Measurements from ENCODE around the gene HECW1. TPM values are rescaled to one million over a fixed set of nuclear protein-coding genes. Genes with fewer than 3 reads are reported as not detected.
"Not testable (repeated sequence)": the region's sequence is repeated elsewhere in the genome, so short reads cannot be mapped to it uniquely, and the experiment has no call there.

The HECW1 gene
- total and polyA plus RNA-seq, 5 donors from 2014 or later = 0.11 to 0.68 (median 0.34) TPM; not detected in 1

DNA sequence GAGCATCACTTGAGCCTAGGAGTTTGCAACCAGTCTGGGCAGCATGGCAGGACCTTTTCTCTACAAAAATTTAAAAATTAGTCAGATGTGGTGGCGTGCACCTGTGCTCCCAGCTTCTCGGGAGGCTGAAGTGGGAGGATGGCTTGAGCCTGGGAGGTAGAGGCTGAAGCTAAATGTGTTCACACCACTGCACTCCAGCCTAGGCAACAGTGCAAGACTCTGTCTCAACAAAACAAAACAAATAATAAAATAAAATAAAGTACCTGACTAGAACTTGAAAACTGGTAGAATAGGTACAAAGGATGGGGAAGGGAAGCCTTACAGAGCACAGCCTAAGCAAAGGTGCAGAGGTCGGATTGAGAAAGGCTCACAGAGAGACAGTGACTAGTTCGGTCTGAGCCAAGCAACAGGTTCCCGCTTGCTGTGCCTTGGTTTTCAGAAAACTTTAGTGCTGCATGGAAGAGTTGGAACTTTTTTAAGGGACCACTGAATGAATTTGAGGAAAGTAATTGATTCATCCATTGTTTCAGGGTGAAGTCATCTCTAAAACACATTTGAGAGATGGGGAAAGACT lies 370.3 kb downstream of the HECW1 start:
- Mint-ChIP-seq H3K27ac (no peak overlapping the region), H3K27me3 (peaks cover 6% of the 10 kb centered on the region), H3K4me3 (no peak overlapping the region), H3K36me3 (no peaks in the 10 kb centered on the region), H3K4me1 (peaks cover 0 to 3% (median 0%) of the 10 kb centered on the region in 4 donors), H3K9me3 (no peaks in the 10 kb centered on the region)
- Histone ChIP-seq H3K9me3 (ENCODE audit: control insufficient read depth in 2 of 2, low read length in 2 of 2) (no peaks in the 10 kb centered on the region), H3K36me3 (ENCODE audit: control insufficient read depth, insufficient read depth, low read length) (no peaks in the 10 kb centered on the region), H3K27me3 (ENCODE audit: control insufficient read depth, insufficient read depth, low read length) (no peaks in the 10 kb centered on the region), H3K27ac (ENCODE audit: insufficient read depth, low read length, poor library complexity, severe bottlenecking) (no peak overlapping the region), H3K4me3 (ENCODE audit: low read depth, low read length) (no peak overlapping the region), H3K4me1 (ENCODE audit: control insufficient read depth, insufficient read depth, low read length, poor library complexity, severe bottlenecking) (no peaks in the 10 kb centered on the region)
- no peak for DNase-seq
- no peak for ATAC-seq (ENCODE audit: low read depth in 2 of 2)

- no peak overlapping the region for H3K4me3 Mint-ChIP-seq
- peaks cover 0 to 4% (median 0%) of the 10 kb centered on the region in 4 donors for H3K4me1 Mint-ChIP-seq
- Histone ChIP-seq H3K4me1 (ENCODE audit: control insufficient read depth, insufficient read depth, low read length, poor library complexity, severe bottlenecking) (no peaks in the 10 kb centered on the region), H3K36me3 (ENCODE audit: control insufficient read depth, insufficient read depth, low read length) (no peaks in the 10 kb centered on the region), H3K27me3 (ENCODE audit: control insufficient read depth, insufficient read depth, low read length) (no peaks in the 10 kb centered on the region), H3K4me3 (ENCODE audit: low read depth, low read length) (no peak overlapping the region), H3K27ac (ENCODE audit: insufficient read depth, low read length, poor library complexity, severe bottlenecking) (no peak overlapping the region), H3K9me3 (ENCODE audit: control insufficient read depth in 2 of 2, low read length in 2 of 2) (no peaks in the 10 kb centered on the region)
- no peak overlapping the region for H3K27ac Mint-ChIP-seq
- ATAC-seq (ENCODE audit: low read depth in 2 of 2) (no peak), DNase-seq (no peak)
- H3K36me3 Mint-ChIP-seq = no peaks in the 10 kb centered on the region
- peaks cover 6% of the 10 kb centered on the region for H3K27me3 Mint-ChIP-seq
- H3K9me3 Mint-ChIP-seq = no peaks in the 10 kb centered on the region
Observed at GRCh38 chr7:43484678-43485395, 372.4 kb downstream of the HECW1 start.

GRCh38 chr7:43485580-43485979 lies 373.1 kb downstream of the HECW1 start:
- peaks cover 0 to 4% (median 0%) of the 10 kb centered on the region in 4 donors for H3K4me1 Mint-ChIP-seq
- H3K36me3 Mint-ChIP-seq = no peaks in the 10 kb centered on the region
- H3K27me3 Mint-ChIP-seq = peaks cover 3% of the 10 kb centered on the region
- DNase-seq = no peak
- H3K27ac Mint-ChIP-seq = no peak overlapping the region
- H3K9me3 Mint-ChIP-seq = no peaks in the 10 kb centered on the region
- H3K4me3 ChIP-seq (ENCODE audit: low read depth, low read length) = no peak overlapping the region
- no peaks in the 10 kb centered on the region for H3K9me3 ChIP-seq (ENCODE audit: control insufficient read depth in 2 of 2, low read length in 2 of 2)
- H3K4me1 ChIP-seq (ENCODE audit: control insufficient read depth, insufficient read depth, low read length, poor library complexity, severe bottlenecking) = no peaks in the 10 kb centered on the region
- no peak for ATAC-seq (ENCODE audit: low read depth in 2 of 2)
- no peaks in the 10 kb centered on the region for H3K27me3 ChIP-seq (ENCODE audit: control insufficient read depth, insufficient read depth, low read length)
- no peak overlapping the region for H3K4me3 Mint-ChIP-seq
- H3K27ac ChIP-seq (ENCODE audit: insufficient read depth, low read length, poor library complexity, severe bottlenecking) = no peak overlapping the region
- H3K36me3 ChIP-seq (ENCODE audit: control insufficient read depth, insufficient read depth, low read length) = no peaks in the 10 kb centered on the region

GRCh38 chr7:43486008-43486407 lies 373.6 kb downstream of the HECW1 start:
- H3K36me3 ChIP-seq (ENCODE audit: control insufficient read depth, insufficient read depth, low read length); H3K4me1 ChIP-seq (ENCODE audit: control insufficient read depth, insufficient read depth, low read length, poor library complexity, severe bottlenecking); H3K4me3 Mint-ChIP-seq; H3K27me3 ChIP-seq (ENCODE audit: control insufficient read depth, insufficient read depth, low read length); H3K36me3 Mint-ChIP-seq; H3K4me3 ChIP-seq (ENCODE audit: low read depth, low read length); H3K27ac ChIP-seq (ENCODE audit: insufficient read depth, low read length, poor library complexity, severe bottlenecking); H3K9me3 ChIP-seq (ENCODE audit: control insufficient read depth in 2 of 2, low read length in 2 of 2); DNase-seq; H3K9me3 Mint-ChIP-seq; H3K27ac Mint-ChIP-seq; H3K27me3 Mint-ChIP-seq; H3K4me1 Mint-ChIP-seq; ATAC-seq (ENCODE audit: low read depth in 2 of 2): not testable (repeated sequence)

DNA sequence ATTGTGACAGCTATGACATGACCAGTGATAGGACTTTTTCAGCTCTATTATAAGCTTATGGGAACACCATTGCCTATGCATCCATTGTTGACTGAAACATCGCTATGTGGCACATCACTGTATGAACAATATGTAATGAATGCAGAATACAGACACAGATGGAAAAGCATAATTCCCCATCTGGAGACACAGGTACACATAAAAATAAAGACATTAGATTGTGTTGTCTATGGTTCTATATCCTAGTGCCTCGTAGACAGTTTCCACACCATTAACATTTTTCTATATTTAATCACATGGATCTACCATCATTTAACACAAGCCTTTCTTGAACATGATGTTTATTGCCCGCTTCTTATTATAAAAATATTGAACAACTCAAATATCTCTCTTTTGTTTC lies 374.2 kb downstream of the HECW1 start:
- Mint-ChIP-seq H3K27ac (no peak overlapping the region), H3K4me3 (no peak overlapping the region), H3K4me1 (peaks cover 0 to 4% (median 0%) of the 10 kb centered on the region in 4 donors), H3K9me3 (no peaks in the 10 kb centered on the region), H3K27me3 (no peaks in the 10 kb centered on the region), H3K36me3 (no peaks in the 10 kb centered on the region)
- Histone ChIP-seq H3K27me3 (ENCODE audit: control insufficient read depth, insufficient read depth, low read length) (no peaks in the 10 kb centered on the region), H3K36me3 (ENCODE audit: control insufficient read depth, insufficient read depth, low read length) (no peaks in the 10 kb centered on the region), H3K27ac (ENCODE audit: insufficient read depth, low read length, poor library complexity, severe bottlenecking) (no peak overlapping the region), H3K9me3 (ENCODE audit: control insufficient read depth in 2 of 2, low read length in 2 of 2) (no peaks in the 10 kb centered on the region), H3K4me3 (ENCODE audit: low read depth, low read length) (no peak overlapping the region), H3K4me1 (ENCODE audit: control insufficient read depth, insufficient read depth, low read length, poor library complexity, severe bottlenecking) (no peaks in the 10 kb centered on the region)
- DNase-seq = no peak
- ATAC-seq (ENCODE audit: low read depth in 2 of 2) = no peak

GRCh38 chr7:43487731-43488073 lies 375.3 kb downstream of the HECW1 start:
- no peak overlapping the region for H3K27ac ChIP-seq (ENCODE audit: insufficient read depth, low read length, poor library complexity, severe bottlenecking)
- H3K4me3 Mint-ChIP-seq = no peak overlapping the region
- H3K27me3 Mint-ChIP-seq = no peaks in the 10 kb centered on the region
- no peaks in the 10 kb centered on the region for H3K36me3 Mint-ChIP-seq
- H3K36me3 ChIP-seq (ENCODE audit: control insufficient read depth, insufficient read depth, low read length) = no peaks in the 10 kb centered on the region
- H3K9me3 ChIP-seq (ENCODE audit: control insufficient read depth in 2 of 2, low read length in 2 of 2) = no peaks in the 10 kb centered on the region
- H3K27ac Mint-ChIP-seq = no peak overlapping the region
- H3K4me1 ChIP-seq (ENCODE audit: control insufficient read depth, insufficient read depth, low read length, poor library complexity, severe bottlenecking) = no peaks in the 10 kb centered on the region
- no peaks in the 10 kb centered on the region for H3K27me3 ChIP-seq (ENCODE audit: control insufficient read depth, insufficient read depth, low read length)
- peaks cover 0 to 4% (median 0%) of the 10 kb centered on the region in 4 donors for H3K4me1 Mint-ChIP-seq
- ATAC-seq (ENCODE audit: low read depth in 2 of 2) (no peak), DNase-seq (no peak)
- no peaks in the 10 kb centered on the region for H3K9me3 Mint-ChIP-seq
- H3K4me3 ChIP-seq (ENCODE audit: low read depth, low read length) = no peak overlapping the region

DNA sequence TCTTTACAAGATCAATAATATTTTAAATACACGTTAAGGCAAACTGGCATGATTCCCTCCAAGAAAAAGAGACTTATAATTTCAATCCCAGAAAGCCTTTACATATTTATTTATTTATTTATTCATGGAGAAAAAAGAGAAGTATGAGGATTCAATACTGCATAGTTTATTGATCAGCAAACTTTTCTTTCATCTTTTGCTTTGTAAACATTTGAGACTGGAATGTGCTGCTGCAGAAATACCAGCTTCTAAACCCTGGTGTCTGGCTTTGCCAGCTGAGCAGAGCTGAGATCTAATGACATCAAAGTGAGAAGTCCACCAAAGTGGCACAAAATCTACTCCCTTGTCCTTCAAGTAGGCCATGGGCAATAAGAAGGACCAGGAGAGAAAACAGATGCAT lies 376.8 kb downstream of the HECW1 start:
- Histone ChIP-seq H3K36me3 (ENCODE audit: control insufficient read depth, insufficient read depth, low read length) (no peaks in the 10 kb centered on the region), H3K27me3 (ENCODE audit: control insufficient read depth, insufficient read depth, low read length) (no peaks in the 10 kb centered on the region), H3K9me3 (ENCODE audit: control insufficient read depth in 2 of 2, low read length in 2 of 2) (no peaks in the 10 kb centered on the region), H3K4me3 (ENCODE audit: low read depth, low read length) (no peak overlapping the region), H3K27ac (ENCODE audit: insufficient read depth, low read length, poor library complexity, severe bottlenecking) (no peak overlapping the region), H3K4me1 (ENCODE audit: control insufficient read depth, insufficient read depth, low read length, poor library complexity, severe bottlenecking) (no peaks in the 10 kb centered on the region)
- Mint-ChIP-seq H3K36me3 (no peaks in the 10 kb centered on the region), H3K4me1 (peaks cover 0 to 4% (median 0%) of the 10 kb centered on the region in 4 donors), H3K4me3 (no peak overlapping the region), H3K27ac (no peak overlapping the region), H3K9me3 (no peaks in the 10 kb centered on the region), H3K27me3 (no peaks in the 10 kb centered on the region)
- DNase-seq (no peak), ATAC-seq (ENCODE audit: low read depth in 2 of 2) (no peak)

GRCh38 chr7:43490016-43490415 lies 377.6 kb downstream of the HECW1 start:
- no peaks in the 10 kb centered on the region for H3K9me3 Mint-ChIP-seq
- peaks cover 0 to 4% (median 0%) of the 10 kb centered on the region in 4 donors for H3K4me1 Mint-ChIP-seq
- H3K27me3 Mint-ChIP-seq = no peaks in the 10 kb centered on the region
- no peak overlapping the region for H3K4me3 ChIP-seq (ENCODE audit: low read depth, low read length)
- no peaks in the 10 kb centered on the region for H3K36me3 ChIP-seq (ENCODE audit: control insufficient read depth, insufficient read depth, low read length)
- no peaks in the 10 kb centered on the region for H3K9me3 ChIP-seq (ENCODE audit: control insufficient read depth in 2 of 2, low read length in 2 of 2)
- H3K4me1 ChIP-seq (ENCODE audit: control insufficient read depth, insufficient read depth, low read length, poor library complexity, severe bottlenecking) = no peaks in the 10 kb centered on the region
- H3K4me3 Mint-ChIP-seq = no peak overlapping the region
- no peaks in the 10 kb centered on the region for H3K27me3 ChIP-seq (ENCODE audit: control insufficient read depth, insufficient read depth, low read length)
- DNase-seq (no peak), ATAC-seq (ENCODE audit: low read depth in 2 of 2) (no peak)
- no peaks in the 10 kb centered on the region for H3K36me3 Mint-ChIP-seq
- no peak overlapping the region for H3K27ac Mint-ChIP-seq
- H3K27ac ChIP-seq (ENCODE audit: insufficient read depth, low read length, poor library complexity, severe bottlenecking) = no peak overlapping the region
